ENCODE measurements around the gene CHD2.

DNA sequence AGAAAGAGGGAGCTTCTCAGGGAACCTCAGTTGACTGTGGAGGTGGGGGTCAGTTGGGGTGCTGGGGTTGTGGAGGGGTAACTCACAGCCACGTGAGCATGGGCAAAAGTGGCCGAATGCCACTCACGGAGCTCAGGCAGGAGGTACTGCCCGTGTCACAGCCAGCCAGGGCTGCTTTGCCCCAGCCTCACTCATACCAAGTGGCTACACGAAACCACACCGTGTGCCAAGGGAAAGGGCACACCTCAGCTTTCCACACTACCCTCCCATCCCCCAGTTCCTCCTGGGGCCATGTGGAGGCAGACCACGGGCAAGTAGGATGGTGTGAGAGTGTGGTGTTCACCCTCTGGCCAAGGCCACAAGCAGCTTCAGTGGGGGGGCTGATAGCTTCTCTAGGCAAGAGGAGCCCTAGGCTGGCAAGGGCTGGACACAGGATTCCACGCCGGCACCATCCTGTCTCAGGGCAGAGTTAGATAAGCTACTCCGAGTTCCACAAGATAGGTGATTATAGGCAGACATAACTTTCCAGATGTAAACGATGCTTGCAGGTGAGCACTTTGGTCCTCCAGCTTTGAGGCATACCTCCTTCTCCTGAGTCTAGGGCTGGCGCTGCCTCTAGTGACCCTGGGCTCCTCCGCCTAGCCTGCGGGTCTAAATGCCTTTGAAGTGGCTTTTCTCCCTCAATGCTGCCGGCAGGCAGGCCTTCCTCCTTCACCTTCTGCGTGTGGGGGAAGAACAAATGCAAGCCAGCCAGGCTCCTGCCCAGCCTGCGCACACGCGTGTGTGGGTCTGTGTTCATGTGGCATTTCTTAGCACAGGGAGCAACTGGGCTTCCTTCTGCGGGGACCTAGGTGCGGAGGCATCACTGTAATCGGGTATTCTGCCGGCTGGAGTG lies 163.9 kb downstream of the CHD2 start:
- TF ChIP-seq POLR2AphosphoS5 (IDR thresholded peaks at IDR 0.05), result no peak
- no peak for TF ChIP-seq CTCF (IDR thresholded peaks at IDR 0.05)
- TF ChIP-seq POLR2A (IDR thresholded peaks at IDR 0.05), result no peak
